GM18517 (cell line): Measurements from ENCODE around the gene SPNS3.

Source experiments
- ATAC-seq: cut with Tn5 transposase; IDR thresholded peaks from one replicate; pipeline ENCODE4 v1.9.1; 2021; ENCODE audit warnings: mild to moderate bottlenecking, moderate library complexity; ENCODE audit not compliant: unreplicated experiment

Gene SPNS3

GRCh38 chr17:4523946-4524345 lies 90.2 kb downstream of the SPNS3 start:
- ATAC-seq, result no peak

- ATAC-seq, result no peak
Measured at GRCh38 chr17:4525691-4526397, 92.1 kb downstream of the SPNS3 start.

- no peak for ATAC-seq
Measured at GRCh38 chr17:4527134-4527533, 93.4 kb downstream of the SPNS3 start.

GRCh38 chr17:4527566-4528125 lies 93.9 kb downstream of the SPNS3 start:
- ATAC-seq, result no peak

GRCh38 chr17:4529533-4530152 lies 95.9 kb downstream of the SPNS3 start:
- ATAC-seq, result no peak

- ATAC-seq, result no peak
Measured at GRCh38 chr17:4530799-4531730, 97.3 kb downstream of the SPNS3 start.

- no peak for ATAC-seq
Measured at GRCh38 chr17:4531988-4532736, 98.4 kb downstream of the SPNS3 start.

- no peak for ATAC-seq
Measured at GRCh38 chr17:4532860-4533522, 99.3 kb downstream of the SPNS3 start.

GRCh38 chr17:4533523-4534504 lies 100.1 kb downstream of the SPNS3 start:
- ATAC-seq, result no peak

GRCh38 chr17:4534515-4534914 lies 100.8 kb downstream of the SPNS3 start:
- no peak for ATAC-seq

- no peak for ATAC-seq
Measured at GRCh38 chr17:4534928-4535666, 101.4 kb downstream of the SPNS3 start.

- no peak for ATAC-seq
Measured at GRCh38 chr17:4535667-4536258, 102.0 kb downstream of the SPNS3 start.

GRCh38 chr17:4536259-4536741 lies 102.6 kb downstream of the SPNS3 start:
- no peak for ATAC-seq

- no peak for ATAC-seq
Measured at GRCh38 chr17:4536742-4537411, 103.1 kb downstream of the SPNS3 start.
